Thoracic aorta (tissue), 2 donors: ENCODE measurements around the gene CRACDL. TPM values are rescaled to one million over a fixed set of nuclear protein-coding genes. Genes with fewer than 3 reads are reported as not detected.

Experiments
- ATAC-seq: fragments of 150-250 bp; one replicate; pipeline ENCODE4 v1.8.0; 2017; ENCODE audit warnings: low read depth; ENCODE audit not compliant: insufficient number of reproducible peaks, low FRiP score
- DNase-seq: peaks from one replicate; pipeline ENCODE4 v3.0.0-alpha.2; 2020; ENCODE audit warnings: low spot score
- H3K27ac ChIP-seq, 2 donors: fragments of 200-600 bp; sonication (generic); 1 replicate in 1 of 2; 2 replicates in 1 of 2; pipeline ENCODE4 v1.5.1; 2016; ENCODE audit warnings: mild to moderate bottlenecking in 2 of 2, moderate library complexity in 2 of 2
- H3K27me3 ChIP-seq: fragments of 200-600 bp; sonication (generic); replicated peaks from 2 replicates; pipeline ENCODE4 v1.6.0; 2016; ENCODE audit warnings: mild to moderate bottlenecking; ENCODE audit not compliant: insufficient read depth
- H3K36me3 ChIP-seq: fragments of 200-600 bp; sonication (generic); one replicate; pipeline ENCODE4 v1.5.1; 2016
- H3K4me1 ChIP-seq, 2 donors: fragments of 200-600 bp; sonication (generic); 1 replicate in 1 of 2; 2 replicates in 1 of 2; pipeline versions ENCODE4 v1.5.1 to v1.6.0; 2016; ENCODE audit warnings: low read depth in 2 of 2, mild to moderate bottlenecking in 1 of 2; ENCODE audit not compliant: control insufficient read depth in 1 of 2
- H3K4me3 ChIP-seq: fragments of 200-600 bp; sonication (generic); 2 replicates; pipeline ENCODE4 v1.5.1; 2016; ENCODE audit warnings: mild to moderate bottlenecking
- H3K9me3 ChIP-seq: fragments of 200-600 bp; sonication (generic); 2 replicates; pipeline ENCODE4 v1.5.1; 2016
- CTCF ChIP-seq: fragments of 200-600 bp; sonication (generic); IDR thresholded peaks from one replicate; pipeline ENCODE4 v1.5.1; 2019; ENCODE audit warnings: antibody characterized with exemption
- total RNA-seq, 2 donors: library from RNA; depleted of rRNA; stranded (reverse); fragments of >200 nt; gene quantifications; one replicate each; pipeline versions ENCODE4 v1.1.0 to v1.2.3, GENCODE V29; 2016

Gene CRACDL
- total RNA-seq, 2 donors from 2014 or later: 1.9 to 5.9 TPM

GRCh38 chr2:98876741-98877140, 59.3 kb downstream of the CRACDL start:
- H3K36me3 ChIP-seq: no peaks in the 10 kb centered on the region
- H3K27ac ChIP-seq: no peak overlapping the region
- no peak for TF ChIP-seq CTCF
- H3K4me3 ChIP-seq: no peak overlapping the region
- DNase-seq (no peak), ATAC-seq (no peak)
- H3K9me3 ChIP-seq: no peaks in the 10 kb centered on the region
- H3K4me1 ChIP-seq: no peaks in the 10 kb centered on the region
- H3K27me3 ChIP-seq: no peaks in the 10 kb centered on the region

GRCh38 chr2:98875746-98876145, 60.3 kb downstream of the CRACDL start:
- H3K4me1 ChIP-seq: no peaks in the 10 kb centered on the region
- no peak overlapping the region for H3K27ac ChIP-seq
- no peak overlapping the region for H3K4me3 ChIP-seq
- H3K9me3 ChIP-seq: no peaks in the 10 kb centered on the region
- no peak for TF ChIP-seq CTCF
- H3K36me3 ChIP-seq: no peaks in the 10 kb centered on the region
- no peak for ATAC-seq
- DNase-seq: no peak
- H3K27me3 ChIP-seq: no peaks in the 10 kb centered on the region

GRCh38 chr2:98875081-98875728, 60.8 kb downstream of the CRACDL start:
- H3K4me3 ChIP-seq: no peak overlapping the region
- H3K27me3 ChIP-seq: no peaks in the 10 kb centered on the region
- no peak overlapping the region for H3K27ac ChIP-seq
- DNase-seq (no peak), ATAC-seq (no peak)
- H3K4me1 ChIP-seq: no peaks in the 10 kb centered on the region
- no peaks in the 10 kb centered on the region for H3K9me3 ChIP-seq
- no peak for TF ChIP-seq CTCF
- no peaks in the 10 kb centered on the region for H3K36me3 ChIP-seq

GRCh38 chr2:98874186-98874689, 61.8 kb downstream of the CRACDL start:
- ATAC-seq: no peak
- Histone ChIP-seq H3K27me3 (no peaks in the 10 kb centered on the region), H3K4me1 (no peaks in the 10 kb centered on the region), H3K27ac (no peak overlapping the region), H3K36me3 (no peaks in the 10 kb centered on the region), H3K9me3 (no peaks in the 10 kb centered on the region), H3K4me3 (no peak overlapping the region)
- DNase-seq: no peak
- TF ChIP-seq CTCF: no peak

- no peak for TF ChIP-seq CTCF
- DNase-seq: no peak
- no peak for ATAC-seq
- Histone ChIP-seq H3K9me3 (no peaks in the 10 kb centered on the region), H3K27ac (no peak overlapping the region), H3K36me3 (no peaks in the 10 kb centered on the region), H3K4me3 (no peak overlapping the region), H3K4me1 (no peaks in the 10 kb centered on the region), H3K27me3 (no peaks in the 10 kb centered on the region)
Observed at GRCh38 chr2:98872526-98872925, 63.5 kb downstream of the CRACDL start.
